ENCODE results near the gene PICK1.

Gene PICK1

GRCh38 chr22:38031491-38031890 is 25.7 kb upstream of the PICK1 start:
- no peak for TF ChIP-seq POLR2AphosphoS5 (IDR thresholded peaks at IDR 0.05; ENCODE audit: low read depth, low read length)
- TF ChIP-seq FOXP2 (optimal IDR thresholded peaks at IDR 0.05; ENCODE audit: borderline replicate concordance, extremely low read depth, extremely low read length, insufficient read depth) = no peak
- no peak for TF ChIP-seq TAF1 (IDR thresholded peaks at IDR 0.05; ENCODE audit: borderline replicate concordance, insufficient read depth, low read length)
- no peak for TF ChIP-seq SIN3A (IDR thresholded peaks at IDR 0.05; ENCODE audit: borderline replicate concordance, insufficient read depth, low read length)
- TF ChIP-seq REST (IDR thresholded peaks at IDR 0.05; ENCODE audit: insufficient read depth in 1 of 2, low read depth in 2 of 2, low read length in 2 of 2) = no peak

GRCh38 chr22:38032681-38033521 is 24.3 kb upstream of the PICK1 start:
- TF ChIP-seq TAF1 (IDR thresholded peaks at IDR 0.05; ENCODE audit: borderline replicate concordance, insufficient read depth, low read length) (no peak), FOXP2 (optimal IDR thresholded peaks at IDR 0.05; ENCODE audit: borderline replicate concordance, extremely low read depth, extremely low read length, insufficient read depth) (no peak), POLR2AphosphoS5 (IDR thresholded peaks at IDR 0.05; ENCODE audit: low read depth, low read length) (no peak), REST (IDR thresholded peaks at IDR 0.05; ENCODE audit: insufficient read depth in 1 of 2, low read depth in 2 of 2, low read length in 2 of 2) (no peak), SIN3A (IDR thresholded peaks at IDR 0.05; ENCODE audit: borderline replicate concordance, insufficient read depth, low read length) (no peak)

GRCh38 chr22:38033522-38034277 is 23.5 kb upstream of the PICK1 start:
- no peak for TF ChIP-seq SIN3A (IDR thresholded peaks at IDR 0.05; ENCODE audit: borderline replicate concordance, insufficient read depth, low read length)
- no peak for TF ChIP-seq REST (IDR thresholded peaks at IDR 0.05; ENCODE audit: insufficient read depth in 1 of 2, low read depth in 2 of 2, low read length in 2 of 2)
- no peak for TF ChIP-seq POLR2AphosphoS5 (IDR thresholded peaks at IDR 0.05; ENCODE audit: low read depth, low read length)
- no peak for TF ChIP-seq TAF1 (IDR thresholded peaks at IDR 0.05; ENCODE audit: borderline replicate concordance, insufficient read depth, low read length)
- TF ChIP-seq FOXP2 (optimal IDR thresholded peaks at IDR 0.05; ENCODE audit: borderline replicate concordance, extremely low read depth, extremely low read length, insufficient read depth) = no peak

- TF ChIP-seq FOXP2 (optimal IDR thresholded peaks at IDR 0.05; ENCODE audit: borderline replicate concordance, extremely low read depth, extremely low read length, insufficient read depth) (peak; percentile 46), TAF1 (IDR thresholded peaks at IDR 0.05; ENCODE audit: borderline replicate concordance, insufficient read depth, low read length) (no peak)
These were observed 22.8 kb upstream of the PICK1 start for GRCh38 chr22:38034278-38034882.

GRCh38 chr22:38034884-38035529 is 22.2 kb upstream of the PICK1 start:
- TF ChIP-seq FOXP2 (optimal IDR thresholded peaks at IDR 0.05; ENCODE audit: borderline replicate concordance, extremely low read depth, extremely low read length, insufficient read depth) (no peak), SIN3A (IDR thresholded peaks at IDR 0.05; ENCODE audit: borderline replicate concordance, insufficient read depth, low read length) (no peak), REST (IDR thresholded peaks at IDR 0.05; ENCODE audit: insufficient read depth in 1 of 2, low read depth in 2 of 2, low read length in 2 of 2) (no peak), POLR2AphosphoS5 (IDR thresholded peaks at IDR 0.05; ENCODE audit: low read depth, low read length) (no peak), TAF1 (IDR thresholded peaks at IDR 0.05; ENCODE audit: borderline replicate concordance, insufficient read depth, low read length) (no peak)
